ENCODE data around the gene IL37.

The IL37 gene

GRCh38 chr2:112867701-112868631 lies 43.0 kb upstream of the IL37 start:
- Histone ChIP-seq H3F3A (ENCODE audit: control insufficient read depth, insufficient read depth) (no peaks in the 10 kb centered on the region), H3K9me3 (ENCODE audit: control insufficient read depth, insufficient read depth, low read length) (no peaks in the 10 kb centered on the region; the same call in 1 of the 2 replicates), H3K4me2 (ENCODE audit: low read length) (no peak overlapping the region), H3K27me3 (ENCODE audit: control insufficient read depth, low read length) (peaks cover 18% of the 10 kb centered on the region), H3K4me1 (ENCODE audit: control insufficient read depth, low read length) (no peaks in the 10 kb centered on the region), H3K4me3 (ENCODE audit: low read length) (no peak overlapping the region), H4K20me1 (ENCODE audit: control insufficient read depth, insufficient read depth, low read depth, low read length) (no peaks in the 10 kb centered on the region), H3K79me2 (ENCODE audit: control insufficient read depth, low read length) (no peaks in the 10 kb centered on the region), H3K36me3 (ENCODE audit: control insufficient read depth, low read length) (no peaks in the 10 kb centered on the region), H3K9me2 (replicated peaks; ENCODE audit: control insufficient read depth, low read length) (no peaks in the 10 kb centered on the region), H3K27ac (ENCODE audit: low read depth, low read length) (no peak overlapping the region)
- TF ChIP-seq EZH2phosphoT487 (IDR thresholded peaks at IDR 0.05; ENCODE audit: borderline replicate concordance, low read length), result no peak
- no peak for TF ChIP-seq CTCF (IDR thresholded peaks at IDR 0.05; ENCODE audit: low read depth, low read length, poor library complexity, severe bottlenecking)

- H4K20me1 ChIP-seq (ENCODE audit: control insufficient read depth, insufficient read depth, low read depth, low read length), result no peaks in the 10 kb centered on the region
- H3K9me3 ChIP-seq (ENCODE audit: control insufficient read depth, insufficient read depth, low read length), result no peaks in the 10 kb centered on the region
- H3K4me1 ChIP-seq (ENCODE audit: control insufficient read depth, low read length), result no peaks in the 10 kb centered on the region
- TF ChIP-seq CTCF (IDR thresholded peaks at IDR 0.05; ENCODE audit: low read depth, low read length, poor library complexity, severe bottlenecking) (no peak), EZH2phosphoT487 (IDR thresholded peaks at IDR 0.05; ENCODE audit: borderline replicate concordance, low read length) (no peak)
- peaks cover 18% of the 10 kb centered on the region for H3K27me3 ChIP-seq (ENCODE audit: control insufficient read depth, low read length)
- no peaks in the 10 kb centered on the region for H3K79me2 ChIP-seq (ENCODE audit: control insufficient read depth, low read length)
- H3K36me3 ChIP-seq (ENCODE audit: control insufficient read depth, low read length), result no peaks in the 10 kb centered on the region
- no peak overlapping the region for H3K4me3 ChIP-seq (ENCODE audit: low read length)
- no peak overlapping the region for H3K27ac ChIP-seq (ENCODE audit: low read depth, low read length)
- no peaks in the 10 kb centered on the region for H3K9me2 ChIP-seq (replicated peaks; ENCODE audit: control insufficient read depth, low read length)
- no peaks in the 10 kb centered on the region for H3F3A ChIP-seq (ENCODE audit: control insufficient read depth, insufficient read depth)
- no peak overlapping the region for H3K4me2 ChIP-seq (ENCODE audit: low read length)
These were observed 41.6 kb upstream of the IL37 start for GRCh38 chr2:112869258-112869842.

- Histone ChIP-seq H3F3A (ENCODE audit: control insufficient read depth, insufficient read depth) (no peaks in the 10 kb centered on the region), H3K9me3 (ENCODE audit: control insufficient read depth, insufficient read depth, low read length) (no peaks in the 10 kb centered on the region), H3K4me3 (ENCODE audit: low read length) (no peak overlapping the region), H3K27ac (ENCODE audit: low read depth, low read length) (no peak overlapping the region), H3K36me3 (ENCODE audit: control insufficient read depth, low read length) (no peaks in the 10 kb centered on the region), H4K20me1 (ENCODE audit: control insufficient read depth, insufficient read depth, low read depth, low read length) (no peaks in the 10 kb centered on the region), H3K27me3 (ENCODE audit: control insufficient read depth, low read length) (peaks cover 18% of the 10 kb centered on the region), H3K9me2 (replicated peaks; ENCODE audit: control insufficient read depth, low read length) (no peaks in the 10 kb centered on the region), H3K4me2 (ENCODE audit: low read length) (no peak overlapping the region), H3K4me1 (ENCODE audit: control insufficient read depth, low read length) (no peaks in the 10 kb centered on the region), H3K79me2 (ENCODE audit: control insufficient read depth, low read length) (no peaks in the 10 kb centered on the region)
- TF ChIP-seq EZH2phosphoT487 (IDR thresholded peaks at IDR 0.05; ENCODE audit: borderline replicate concordance, low read length) (no peak), CTCF (IDR thresholded peaks at IDR 0.05; ENCODE audit: low read depth, low read length, poor library complexity, severe bottlenecking) (no peak)
These were observed 39.8 kb upstream of the IL37 start for GRCh38 chr2:112870841-112871835.
